Inflammatory macrophage (primary cell): Measurements from ENCODE around the gene THUMPD3.

Experiments
- DNase-seq, 2 donors: peaks; one replicate each; pipeline ENCODE4 v3.0.0-alpha.2; 2020 to 2022

Gene THUMPD3

GRCh38 chr3:9397906-9398699, 35.2 kb downstream of the THUMPD3 start:
- DNase-seq: peak in 1 of 2 donors; percentile 20

- peak; percentile 32 to 44 for DNase-seq
Observed at GRCh38 chr3:9398700-9399336, 36.0 kb downstream of the THUMPD3 start.

GRCh38 chr3:9399337-9399703, 36.5 kb downstream of the THUMPD3 start:
- no peak for DNase-seq

- DNase-seq: peak; percentile 44 to 80
Observed at GRCh38 chr3:9399746-9400145, 36.9 kb downstream of the THUMPD3 start.

GRCh38 chr3:9400616-9401015, 37.8 kb downstream of the THUMPD3 start:
- DNase-seq: no peak

GRCh38 chr3:9401986-9402385, 39.1 kb downstream of the THUMPD3 start:
- DNase-seq: no peak

- DNase-seq: no peak
Observed at GRCh38 chr3:9402410-9403228, 39.8 kb downstream of the THUMPD3 start.

GRCh38 chr3:9403463-9403862, 40.6 kb downstream of the THUMPD3 start:
- DNase-seq: no peak

GRCh38 chr3:9404680-9405079, 41.8 kb downstream of the THUMPD3 start:
- DNase-seq: no peak

GRCh38 chr3:9405756-9406155, 42.9 kb downstream of the THUMPD3 start:
- DNase-seq: no peak

GRCh38 chr3:9406856-9407626, 44.2 kb downstream of the THUMPD3 start:
- DNase-seq: no peak

- DNase-seq: no peak
Observed at GRCh38 chr3:9408061-9408460, 45.2 kb downstream of the THUMPD3 start.

- DNase-seq: no peak
Observed at GRCh38 chr3:9408546-9408945, 45.7 kb downstream of the THUMPD3 start.

- DNase-seq: peak; percentile 22 to 45
Observed at GRCh38 chr3:9409981-9410854, 47.4 kb downstream of the THUMPD3 start.

- DNase-seq: no peak
Observed at GRCh38 chr3:9411302-9411701, 48.4 kb downstream of the THUMPD3 start.

GRCh38 chr3:9412293-9412692, 49.4 kb downstream of the THUMPD3 start:
- DNase-seq: no peak

GRCh38 chr3:9414826-9415225, 52.0 kb downstream of the THUMPD3 start:
- no peak for DNase-seq

GRCh38 chr3:9415485-9416138, 52.8 kb downstream of the THUMPD3 start:
- no peak for DNase-seq

- no peak for DNase-seq
Observed at GRCh38 chr3:9416139-9416780, 53.4 kb downstream of the THUMPD3 start.

GRCh38 chr3:9420850-9421549, 58.1 kb downstream of the THUMPD3 start:
- DNase-seq: no peak
